A673 (cell line): ENCODE measurements around the gene NAA35. TPM values are rescaled to one million over a fixed set of nuclear protein-coding genes. Genes with fewer than 3 reads are reported as not detected.

Experiments used
- BruUV-seq: library from RNA; stranded (reverse); fragments of 400-500 nt; replicated peaks from 2 replicates; lab custom pipeline; 2021; lab: Mats Ljungman, UMichigan
- CTCF ChIA-PET: fragments of 300-600 bp; sonication (Branson Sonifier 250); formaldehyde crosslinking; loops from one replicate; lab custom pipeline; 2022; ENCODE audit warnings: antibody characterized with exemption; lab: Charles Lee
- POLR2A ChIA-PET: fragments of 300-600 bp; sonication (Branson Sonifier 250); formaldehyde crosslinking; loops from one replicate; lab custom pipeline; 2022; ENCODE audit warnings: antibody characterized with exemption; ENCODE audit not compliant: low non-redundant PET; lab: Charles Lee
- DNase-seq: peaks from one replicate; pipeline ENCODE4 v3.0.0-alpha.2; 2015; ENCODE audit warnings: low spot score
- H3K27ac ChIP-seq: fragments of 200-600 bp; sonication (generic); 2 replicates; pipeline ENCODE4 v1.5.1; 2016; ENCODE audit warnings: mixed run types, low read depth, mild to moderate bottlenecking, mixed read lengths, antibody characterized with exemption, low read length; ENCODE audit not compliant: poor library complexity, severe bottlenecking
- H3K27me3 ChIP-seq: fragments of 200-600 bp; sonication (generic); replicated peaks from 2 replicates; pipeline ENCODE4 v1.6.1; 2017; ENCODE audit warnings: mixed run types, low read depth, mild to moderate bottlenecking, mixed read lengths, antibody characterized with exemption, low read length; ENCODE audit not compliant: insufficient read depth, poor library complexity
- H3K36me3 ChIP-seq: fragments of 200-600 bp; sonication (generic); 2 replicates; pipeline ENCODE4 v1.6.1; 2016; ENCODE audit warnings: mixed run types, mild to moderate bottlenecking, mixed read lengths, antibody characterized with exemption, low read length; ENCODE audit not compliant: insufficient read depth, poor library complexity, severe bottlenecking
- H3K4me1 ChIP-seq: fragments of 200-600 bp; sonication (generic); 2 replicates; pipeline ENCODE4 v1.6.1; 2017; ENCODE audit warnings: mixed run types, mild to moderate bottlenecking, mixed read lengths, antibody characterized with exemption, low read length; ENCODE audit not compliant: insufficient read depth, poor library complexity, severe bottlenecking
- H3K4me3 ChIP-seq: fragments of 200-600 bp; sonication (generic); 2 replicates; pipeline ENCODE4 v1.5.1; 2016; ENCODE audit warnings: low read depth, mixed run types, mild to moderate bottlenecking, mixed read lengths, low read length; ENCODE audit not compliant: poor library complexity, severe bottlenecking
- H3K9me3 ChIP-seq: fragments of 200-600 bp; sonication (generic); 2 replicates; pipeline ENCODE4 v1.6.1; 2016; ENCODE audit warnings: mixed run types, low read depth, mild to moderate bottlenecking, mixed read lengths, antibody characterized with exemption, low read length; ENCODE audit not compliant: poor library complexity, severe bottlenecking
- CTCF ChIP-seq: fragments of 300-800, 200-600 bp; sonication (generic); conservative IDR thresholded peaks from 2 replicates; pipeline ENCODE4 v1.5.1; 2017; ENCODE audit warnings: low read depth, mild to moderate bottlenecking, antibody characterized with exemption, low read length, moderate library complexity, mixed read lengths
- EZH2 ChIP-seq: fragments of 200-600 bp; sonication (generic); IDR thresholded peaks from 2 replicates; pipeline ENCODE4 v1.6.1; 2017; ENCODE audit warnings: borderline replicate concordance, low read depth, mild to moderate bottlenecking, mixed read lengths, antibody characterized with exemption, low read length; ENCODE audit not compliant: poor library complexity, severe bottlenecking
- intact Hi-C: fragments of 100-400 bp; cut with micrococcal nuclease; formaldehyde crosslinking; loops from one replicate; pipeline ENCODE4 v1.10.0; 2022; ENCODE audit not compliant: unreplicated experiment
- total RNA-seq: library from RNA; stranded (reverse); gene quantifications from 2 replicates; pipeline ENCODE4 v1.2.3, GENCODE V29; 2021

NAA35 gene
- total RNA-seq, 1 experiment from 2014 or later = 28.4 TPM

- Histone ChIP-seq H3K9me3 (no peaks in the 10 kb centered on the region), H3K4me1 (no peaks in the 10 kb centered on the region), H3K36me3 (peaks cover 22% of the 10 kb centered on the region), H3K4me3 (no peak overlapping the region), H3K27ac (peak overlapping the region; percentile 13), H3K27me3 (no peaks in the 10 kb centered on the region)
- ChIA-PET CTCF (no interaction called here), POLR2A (no interaction called here)
- TF ChIP-seq CTCF = no peak
- TF ChIP-seq EZH2 = no peak
- DNase-seq = no peak
- intact Hi-C loops = no loop called here
- no TSS peak for BruUV-seq
Observed at GRCh38 chr9:85949586-85950335, 8.8 kb downstream of the NAA35 start.

GRCh38 chr9:85959955-85960354 lies 19.0 kb downstream of the NAA35 start:
- DNase-seq = no peak
- peaks cover 19% of the 10 kb centered on the region for H3K4me1 ChIP-seq
- intact Hi-C loops = no loop called here
- no peak overlapping the region for H3K4me3 ChIP-seq
- no TSS peak for BruUV-seq
- ChIA-PET CTCF (no interaction called here), POLR2A (no interaction called here)
- H3K36me3 ChIP-seq = peaks cover 18% of the 10 kb centered on the region
- no peaks in the 10 kb centered on the region for H3K9me3 ChIP-seq
- no peak for TF ChIP-seq EZH2
- TF ChIP-seq CTCF = no peak
- no peaks in the 10 kb centered on the region for H3K27me3 ChIP-seq
- peak overlapping the region; percentile 13 for H3K27ac ChIP-seq

- Histone ChIP-seq H3K4me3 (peak overlapping the region; percentile 5), H3K4me1 (peaks cover 19% of the 10 kb centered on the region), H3K9me3 (no peaks in the 10 kb centered on the region), H3K36me3 (peaks cover 21% of the 10 kb centered on the region), H3K27me3 (no peaks in the 10 kb centered on the region), H3K27ac (peak overlapping the region; percentile 13)
- CTCF ChIA-PET = no interaction called here
- no peak for TF ChIP-seq CTCF
- no peak for TF ChIP-seq EZH2
- intact Hi-C loops = no loop called here
- BruUV-seq = no TSS peak
- DNase-seq = peak; percentile 76
- POLR2A ChIA-PET = no interaction called here
Observed at GRCh38 chr9:85960688-85961093, 19.7 kb downstream of the NAA35 start.
